ENCODE data around the gene ADGRG6. TPM values are rescaled to one million over a fixed set of nuclear protein-coding genes. Genes with fewer than 3 reads are reported as not detected.

Gene ADGRG6
- total and polyA plus RNA-seq, 3 donors from 2014 or later: 5.1 to 10.6 (median 7.2) TPM

- intact Hi-C loops (cut with DNase I; ENCODE audit: low total_unique reads): no loop called here
- H3K9me3 ChIP-seq: no peaks in the 10 kb centered on the region
- no peak for TF ChIP-seq CTCF (IDR thresholded peaks at IDR 0.05)
- no peak for TF ChIP-seq POLR2A (IDR thresholded peaks at IDR 0.05)
- DNase-seq: no peak
- H3K27me3 ChIP-seq: no peaks in the 10 kb centered on the region
- no peaks in the 10 kb centered on the region for H3K4me1 ChIP-seq
- no peak overlapping the region for H3K27ac ChIP-seq
- H3K4me3 ChIP-seq: no peak overlapping the region
- 94 to 95% methylated on average over 3 of the region's 3 CpGs for WGBS, 2 donors
- H3K36me3 ChIP-seq (ENCODE audit: low read depth, missing control alignments): no peaks in the 10 kb centered on the region
Measured at GRCh38 chr6:142395266-142395665, 93.5 kb downstream of the ADGRG6 start.

GRCh38 chr6:142395768-142396231 is 94.0 kb downstream of the ADGRG6 start:
- H3K4me1 ChIP-seq: no peaks in the 10 kb centered on the region
- H3K4me3 ChIP-seq: no peak overlapping the region
- no peaks in the 10 kb centered on the region for H3K9me3 ChIP-seq
- intact Hi-C loops (cut with DNase I; ENCODE audit: low total_unique reads): no loop called here
- WGBS, 2 donors: 93% methylated on average over 1 of the region's 1 CpG
- no peak for TF ChIP-seq CTCF (IDR thresholded peaks at IDR 0.05)
- TF ChIP-seq POLR2A (IDR thresholded peaks at IDR 0.05): no peak
- H3K36me3 ChIP-seq (ENCODE audit: low read depth, missing control alignments): no peaks in the 10 kb centered on the region
- no peaks in the 10 kb centered on the region for H3K27me3 ChIP-seq
- DNase-seq: no peak
- H3K27ac ChIP-seq: no peak overlapping the region

- intact Hi-C loops (cut with DNase I; ENCODE audit: low total_unique reads): no loop called here
- H3K27me3 ChIP-seq: no peaks in the 10 kb centered on the region
- no peaks in the 10 kb centered on the region for H3K36me3 ChIP-seq (ENCODE audit: low read depth, missing control alignments)
- DNase-seq: no peak
- no peaks in the 10 kb centered on the region for H3K4me1 ChIP-seq
- H3K9me3 ChIP-seq: no peaks in the 10 kb centered on the region
- H3K27ac ChIP-seq: no peak overlapping the region
- no peak for TF ChIP-seq CTCF (IDR thresholded peaks at IDR 0.05)
- no peak for TF ChIP-seq POLR2A (IDR thresholded peaks at IDR 0.05)
- WGBS, 2 donors: 86 to 88% methylated on average over 4 of the region's 4 CpGs
- no peak overlapping the region for H3K4me3 ChIP-seq
Measured at GRCh38 chr6:142398353-142398752, 96.5 kb downstream of the ADGRG6 start.

GRCh38 chr6:142399739-142400138 is 97.9 kb downstream of the ADGRG6 start:
- Histone ChIP-seq H3K27ac (no peak overlapping the region), H3K4me1 (no peaks in the 10 kb centered on the region), H3K9me3 (no peaks in the 10 kb centered on the region), H3K36me3 (ENCODE audit: low read depth, missing control alignments) (no peaks in the 10 kb centered on the region), H3K4me3 (no peak overlapping the region), H3K27me3 (no peaks in the 10 kb centered on the region)
- WGBS, 2 donors: 88 to 94% methylated on average over 2 of the region's 2 CpGs
- TF ChIP-seq POLR2A (IDR thresholded peaks at IDR 0.05): no peak
- no peak for TF ChIP-seq CTCF (IDR thresholded peaks at IDR 0.05)
- intact Hi-C loops (cut with DNase I; ENCODE audit: low total_unique reads): no loop called here
- DNase-seq: no peak

GRCh38 chr6:142400495-142400894 is 98.7 kb downstream of the ADGRG6 start:
- Histone ChIP-seq H3K4me3 (no peak overlapping the region), H3K9me3 (no peaks in the 10 kb centered on the region), H3K27ac (no peak overlapping the region), H3K4me1 (peaks cover 3% of the 10 kb centered on the region), H3K27me3 (no peaks in the 10 kb centered on the region), H3K36me3 (ENCODE audit: low read depth, missing control alignments) (no peaks in the 10 kb centered on the region)
- WGBS, 2 donors: 65 to 68% methylated on average over 4 of the region's 4 CpGs
- DNase-seq: no peak
- no peak for TF ChIP-seq CTCF (IDR thresholded peaks at IDR 0.05)
- intact Hi-C loops (cut with DNase I; ENCODE audit: low total_unique reads): no loop called here
